Esophagus muscularis mucosa (tissue), 4 donors: ENCODE measurements around the gene PPP1R16B. TPM values are rescaled to one million over a fixed set of nuclear protein-coding genes. Genes with fewer than 3 reads are reported as not detected.

Experiments
- DNase-seq: peaks from one replicate; pipeline ENCODE4 v3.0.0-alpha.2; 2017; ENCODE audit errors: extremely low spot score
- H3K27ac ChIP-seq, 4 donors: fragments of 200-600 bp; sonication (generic); replicated peaks in 1 of 4; 1 replicate in 3 of 4; 2 replicates in 1 of 4; pipeline ENCODE4 v1.5.1; 2016 to 2019; ENCODE audit warnings: mild to moderate bottlenecking in 1 of 4
- H3K27me3 ChIP-seq, 4 donors: fragments of 200-600 bp; sonication (generic); one replicate each; pipeline versions ENCODE4 v1.5.1 to v1.6.0; 2016 to 2019
- H3K36me3 ChIP-seq, 4 donors: fragments of 200-600 bp; sonication (generic); one replicate each; pipeline ENCODE4 v1.5.1; 2016 to 2019
- H3K4me1 ChIP-seq, 4 donors: fragments of 200-600 bp; sonication (generic); one replicate each; pipeline ENCODE4 v1.5.1; 2016 to 2019
- H3K4me3 ChIP-seq, 4 donors: fragments of 200-600 bp; sonication (generic); 1 replicate in 2 of 4; 2 replicates in 2 of 4; pipeline ENCODE4 v1.5.1; 2016 to 2019; ENCODE audit warnings: mild to moderate bottlenecking in 4 of 4, moderate library complexity in 1 of 4
- H3K9me3 ChIP-seq, 4 donors: fragments of 200-600 bp; sonication (generic); 1 replicate in 3 of 4; 2 replicates in 1 of 4; pipeline ENCODE4 v1.5.1; 2016 to 2019
- CTCF ChIP-seq, 3 experiments: fragments of 200-600 bp in 2 of 3; fragments of 450-650 bp in 1 of 3; sonication (generic) in 2 of 3; IDR thresholded peaks; one replicate each; pipeline ENCODE4 v1.5.1; 2017 to 2019; ENCODE audit warnings: antibody characterized with exemption in 3 of 3, mild to moderate bottlenecking in 2 of 3, moderate library complexity in 1 of 3
- EP300 ChIP-seq: sonication (generic); formaldehyde crosslinking; IDR thresholded peaks from one replicate; pipeline ENCODE4 v1.6.1; 2017; ENCODE audit warnings: antibody characterized with exemption
- POLR2A ChIP-seq: fragments of 450-650 bp; IDR thresholded peaks from one replicate; pipeline ENCODE4 v1.6.1; 2017; ENCODE audit warnings: antibody characterized with exemption, moderate library complexity, mild to moderate bottlenecking, low read depth
- POLR2AphosphoS5 ChIP-seq, 2 donors: sonication (generic); formaldehyde crosslinking; IDR thresholded peaks; one replicate each; pipeline ENCODE4 v1.6.1; 2017; ENCODE audit warnings: antibody characterized with exemption in 2 of 2
- WGBS: methylation state at CpG from one replicate; pipeline ENCODE4 v1.1.5; 2018; 5-methylcytosine and 5-hydroxymethylcytosine counted together
- intact Hi-C: fragments of 100-400 bp; cut with DNase I; formaldehyde crosslinking; loops from one replicate; pipeline ENCODE4 v1.15.1; 2023
- total RNA-seq, 4 donors: library from RNA; depleted of rRNA; stranded (reverse); fragments of >200 nt; gene quantifications; one replicate each; pipeline versions ENCODE4 v1.1.0 to v1.2.1, GENCODE V29; 2016

PPP1R16B gene
- total RNA-seq, 4 donors from 2014 or later = 3.7 to 12.1 (median 6.8) TPM

GRCh38 chr20:38815446-38815845 is 9.9 kb downstream of the PPP1R16B start:
- Histone ChIP-seq H3K27me3 (peaks cover 0 to 20% (median 0%) of the 10 kb centered on the region in 4 donors), H3K36me3 (no peaks in the 10 kb centered on the region), H3K4me3 (no peak overlapping the region), H3K9me3 (no peaks in the 10 kb centered on the region), H3K27ac (no peak overlapping the region), H3K4me1 (peaks cover 0 to 11% (median 6%) of the 10 kb centered on the region in 4 donors)
- intact Hi-C loops = no loop called here
- no peak for DNase-seq
- TF ChIP-seq EP300 (no peak), CTCF (IDR thresholded peaks at IDR 0.05) (no peak), POLR2AphosphoS5 (IDR thresholded peaks at IDR 0.05) (no peak), POLR2A (no peak)

- Histone ChIP-seq H3K27ac (no peak overlapping the region), H3K4me1 (peaks cover 0 to under 1% (median 0%) of the 10 kb centered on the region in 4 donors), H3K9me3 (peaks cover 0 to 8% (median 0%) of the 10 kb centered on the region in 4 donors), H3K4me3 (no peak overlapping the region), H3K36me3 (no peaks in the 10 kb centered on the region), H3K27me3 (peaks cover 0 to 19% (median 0%) of the 10 kb centered on the region in 4 donors)
- WGBS = 79% methylated on average over 9 of the region's 9 CpGs
- DNase-seq = no peak
- TF ChIP-seq POLR2A (no peak), CTCF (IDR thresholded peaks at IDR 0.05) (no peak), POLR2AphosphoS5 (IDR thresholded peaks at IDR 0.05) (no peak), EP300 (no peak)
- intact Hi-C loops = no loop called here
These were observed 12.9 kb downstream of the PPP1R16B start for GRCh38 chr20:38818113-38819065.

DNA sequence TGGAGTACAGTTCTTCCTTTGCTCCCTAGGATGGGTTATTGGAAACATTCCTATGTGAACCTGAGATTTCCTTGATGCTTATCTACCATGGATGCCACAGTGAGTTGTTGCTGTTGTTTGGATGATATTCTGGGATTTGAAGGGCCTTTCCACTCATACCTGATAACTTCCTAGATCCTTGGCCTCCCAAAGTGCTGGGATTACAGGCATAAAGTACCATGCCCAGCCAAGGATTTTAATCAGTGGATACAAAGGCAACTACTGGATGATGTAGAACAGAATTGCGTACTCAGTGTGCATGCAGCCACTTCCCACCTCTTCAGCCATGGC is 20.0 kb downstream of the PPP1R16B start:
- intact Hi-C loops = no loop called here

DNA sequence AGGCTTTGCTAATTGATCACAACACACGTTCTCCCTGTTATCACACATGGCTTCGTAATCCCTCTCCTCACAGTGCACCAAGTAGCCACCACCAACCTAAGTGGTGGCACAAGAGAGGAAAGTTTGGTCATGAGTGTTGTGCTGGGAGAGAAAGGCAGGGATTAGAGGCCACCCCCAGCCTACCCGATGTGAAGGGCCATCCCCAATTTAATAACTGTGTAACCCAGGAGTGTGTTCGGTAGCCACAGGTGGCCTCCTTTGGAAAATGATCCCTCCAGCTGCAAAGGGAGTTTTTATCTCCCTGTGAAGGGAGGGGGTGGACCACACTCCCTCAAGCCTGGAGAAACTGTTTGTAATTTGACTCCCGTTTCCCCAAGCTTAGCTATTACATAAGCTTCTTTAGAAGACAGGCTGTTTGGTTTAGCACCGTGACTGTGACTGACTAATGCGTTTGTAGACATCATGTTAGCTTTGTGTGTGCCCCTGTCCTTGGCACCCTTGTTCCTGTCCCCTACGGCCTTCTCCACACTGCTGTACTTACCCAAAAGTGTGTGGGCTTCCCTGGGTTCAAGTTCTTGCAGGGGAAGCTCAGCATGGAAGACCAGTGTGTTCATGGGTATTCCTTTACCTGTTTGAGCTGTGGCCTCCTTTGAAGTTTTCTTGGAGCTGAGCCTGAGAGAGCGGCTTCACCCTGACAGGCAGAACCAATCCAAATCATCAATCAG is 20.6 kb downstream of the PPP1R16B start:
- no peak for DNase-seq
- H3K36me3 ChIP-seq = no peaks in the 10 kb centered on the region
- intact Hi-C loops = no loop called here
- peaks cover 0 to 6% (median 0%) of the 10 kb centered on the region in 4 donors for H3K9me3 ChIP-seq
- 20% methylated on average over 7 of the region's 9 CpGs for WGBS
- TF ChIP-seq POLR2AphosphoS5 (IDR thresholded peaks at IDR 0.05) (no peak), EP300 (no peak), POLR2A (no peak), CTCF (IDR thresholded peaks at IDR 0.05) (no peak)
- H3K4me3 ChIP-seq = no peak overlapping the region
- peaks cover 11 to 33% (median 18%) of the 10 kb centered on the region in 4 donors for H3K4me1 ChIP-seq
- H3K27me3 ChIP-seq = peaks cover 0 to 21% (median 0%) of the 10 kb centered on the region in 4 donors
- H3K27ac ChIP-seq = no peak overlapping the region

More for the DNA sequence above, 20.0 kb downstream of the PPP1R16B start:
- Histone ChIP-seq H3K4me3 (no peak overlapping the region), H3K36me3 (no peaks in the 10 kb centered on the region), H3K9me3 (peaks cover 0 to 8% (median 0%) of the 10 kb centered on the region in 4 donors), H3K27me3 (peaks cover 0 to 22% (median 0%) of the 10 kb centered on the region in 4 donors), H3K27ac (no peak overlapping the region), H3K4me1 (peaks cover 11 to 33% (median 18%) of the 10 kb centered on the region in 4 donors)
- WGBS = 78% methylated on average over 1 of the region's 1 CpG
- TF ChIP-seq EP300 = no peak
- DNase-seq = no peak

DNA sequence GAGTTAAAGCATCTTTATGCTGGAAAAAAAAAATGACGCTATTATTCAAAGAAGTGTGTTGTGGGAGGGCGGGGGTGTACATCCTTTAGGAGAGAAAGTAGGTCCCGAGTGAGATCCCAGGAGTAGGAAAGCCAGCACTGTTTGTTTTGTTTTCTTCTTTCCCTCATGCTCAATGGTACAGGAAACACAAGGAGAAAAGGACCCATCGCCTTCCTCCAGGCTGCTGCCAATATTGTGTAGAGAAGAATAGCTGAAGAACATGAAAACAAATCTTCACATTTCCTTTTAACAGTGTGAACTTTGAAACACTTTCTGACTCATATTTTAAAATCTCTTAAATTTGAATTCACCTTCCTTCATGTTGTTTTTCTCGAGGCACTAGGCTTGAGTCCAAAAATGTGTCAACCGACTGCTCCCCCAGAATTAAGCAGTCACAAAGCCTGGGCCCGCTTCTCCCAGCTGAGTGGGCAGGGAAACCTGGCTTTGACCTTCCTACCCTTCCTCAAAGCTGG is 22.3 kb downstream of the PPP1R16B start:
- DNase-seq = no peak
- Histone ChIP-seq H3K9me3 (no peaks in the 10 kb centered on the region), H3K4me1 (peaks cover 11 to 33% (median 18%) of the 10 kb centered on the region in 4 donors), H3K27ac (peak overlapping the region in 2 of 4 donors; percentile 6 to 26), H3K36me3 (no peaks in the 10 kb centered on the region), H3K27me3 (peaks cover 0 to 21% (median 0%) of the 10 kb centered on the region in 4 donors), H3K4me3 (no peak overlapping the region)
- no peak for TF ChIP-seq CTCF (IDR thresholded peaks at IDR 0.05)
- no peak for TF ChIP-seq POLR2AphosphoS5 (IDR thresholded peaks at IDR 0.05)
- no peak for TF ChIP-seq EP300
- intact Hi-C loops = no loop called here
- 51% methylated on average over 7 of the region's 7 CpGs for WGBS
